CD4-positive, alpha-beta T cell treated with Interleukin-17A for 1 hour (primary cell): ENCODE measurements around the gene CMKLR1.
A peak's percentile ranks its signal among the peaks of the same experiment; 100 is the strongest.

Source experiments
- DNase-seq: peaks from one replicate; pipeline ENCODE4 v3.0.0-alpha.2; 2020

The CMKLR1 gene

DNA sequence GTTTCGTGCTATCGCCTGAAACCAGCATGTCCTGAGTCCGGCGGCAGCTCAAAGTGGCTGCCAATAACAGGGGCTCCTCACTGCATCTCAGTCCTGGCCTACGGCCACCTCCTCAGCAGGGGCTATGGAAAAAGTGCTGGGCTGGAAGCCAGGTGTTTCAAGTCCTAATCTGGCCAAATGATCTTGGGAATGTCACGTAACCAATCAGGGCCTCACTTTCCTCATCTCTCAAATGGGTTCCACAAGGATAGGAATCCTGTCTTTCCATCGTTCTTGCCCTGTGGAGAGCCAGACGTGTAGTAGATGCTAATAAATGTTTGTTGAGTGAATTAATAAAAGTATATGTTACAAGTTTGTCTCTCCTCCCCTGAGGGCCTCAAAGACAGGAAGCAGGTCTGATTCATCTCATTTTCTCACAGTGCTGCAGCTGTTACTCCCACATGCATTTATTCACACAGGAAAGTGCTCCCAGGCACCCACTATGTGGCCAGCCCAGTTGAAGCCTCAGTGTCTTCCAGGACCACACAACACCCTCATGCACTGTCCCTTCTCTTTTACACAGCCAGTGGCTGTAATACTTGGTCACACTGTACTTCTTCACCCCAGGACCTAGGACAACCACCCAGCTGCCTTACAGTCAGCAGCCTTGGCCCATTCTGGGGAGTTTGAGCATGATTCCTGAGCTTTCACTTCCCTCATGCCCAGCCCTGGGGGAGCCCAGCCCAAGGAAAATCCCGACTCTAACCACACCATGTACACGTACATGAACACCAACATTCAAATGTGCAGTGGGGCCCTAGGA, 5.0 kb downstream of the CMKLR1 start:
- DNase-seq: peak; percentile 27

DNA sequence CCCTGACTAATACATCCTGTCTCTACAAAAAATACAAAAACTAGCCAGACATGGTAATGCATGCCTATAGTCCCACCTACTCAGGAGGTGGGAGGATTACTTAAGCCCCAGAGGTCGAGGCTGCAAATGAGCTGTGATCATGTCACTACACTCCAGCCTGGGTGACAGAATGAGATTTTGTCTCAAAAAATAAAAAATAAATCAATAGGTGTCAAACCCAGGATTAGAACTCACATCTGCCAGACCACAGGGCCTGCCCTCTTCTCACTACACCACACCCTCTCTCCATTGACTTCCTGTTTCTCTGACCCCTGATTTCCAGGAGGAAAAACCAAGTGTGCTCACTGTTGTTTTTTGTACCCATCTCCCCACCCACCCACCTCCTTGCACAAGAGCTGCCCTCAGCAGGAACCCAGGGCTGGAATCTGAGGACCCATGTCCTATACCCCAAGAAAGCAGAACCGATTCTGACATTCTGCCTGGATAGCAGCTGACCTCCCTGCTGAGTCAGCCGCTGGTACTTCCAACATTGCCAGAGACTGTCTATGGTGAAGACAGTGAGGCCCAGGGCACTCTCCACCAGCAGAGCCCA, 6.2 kb downstream of the CMKLR1 start:
- DNase-seq: peak; percentile 45

DNA sequence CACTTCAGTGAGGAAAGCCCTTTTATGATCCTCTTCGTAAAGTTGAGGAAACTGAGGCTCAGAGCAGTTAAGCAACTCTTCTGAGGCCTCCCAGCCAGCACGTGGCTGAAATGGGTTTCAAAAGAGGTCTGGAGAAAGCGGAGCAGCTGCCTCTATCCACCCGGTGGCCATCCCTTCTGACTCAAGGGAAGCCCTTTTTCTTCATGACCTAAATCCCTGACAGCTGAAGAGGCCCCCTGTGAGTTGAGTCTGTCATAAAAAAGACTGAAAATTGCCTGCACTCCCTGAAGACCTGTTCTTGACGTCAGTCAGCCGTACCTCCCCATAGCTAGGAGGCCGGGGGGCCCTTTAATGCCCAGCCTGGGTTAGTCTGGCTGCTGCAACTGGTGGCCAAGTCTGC, 10.7 kb downstream of the CMKLR1 start:
- no peak for DNase-seq

DNA sequence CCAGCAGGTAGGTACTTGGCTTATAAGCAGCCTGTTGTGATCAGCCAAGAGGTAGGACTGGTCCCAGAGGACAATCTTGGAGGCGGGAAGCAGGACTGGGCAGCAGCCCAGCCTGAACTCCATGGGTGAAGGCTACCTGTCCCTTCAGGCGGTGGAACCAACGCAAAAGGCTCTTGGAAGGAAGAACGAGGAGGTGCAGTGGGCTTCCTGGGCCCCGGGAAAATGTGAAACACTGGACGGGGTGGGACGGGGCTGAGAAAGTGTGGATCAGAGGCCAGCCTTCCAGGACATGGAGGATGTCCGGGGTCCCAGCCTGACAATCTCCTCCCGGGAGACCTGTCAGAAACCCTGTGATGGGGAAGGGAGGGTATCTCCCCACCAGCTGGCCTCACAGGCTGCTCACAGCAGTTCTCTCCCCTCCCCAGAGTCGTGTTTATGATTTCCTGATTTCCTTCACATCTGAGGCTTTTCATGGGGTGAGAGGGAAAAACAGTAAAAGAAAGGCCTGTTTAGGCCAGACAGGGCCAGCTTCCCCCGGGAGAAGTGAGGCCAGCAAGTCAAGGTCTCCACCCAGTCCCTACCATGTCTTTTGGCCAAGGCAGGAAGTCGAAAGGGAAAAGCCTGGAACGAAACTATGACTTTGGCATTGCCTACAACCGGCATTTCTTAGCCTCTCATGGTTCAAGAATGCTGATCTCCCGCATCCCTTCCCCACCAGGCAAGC, 11.3 kb downstream of the CMKLR1 start:
- DNase-seq: no peak

DNA sequence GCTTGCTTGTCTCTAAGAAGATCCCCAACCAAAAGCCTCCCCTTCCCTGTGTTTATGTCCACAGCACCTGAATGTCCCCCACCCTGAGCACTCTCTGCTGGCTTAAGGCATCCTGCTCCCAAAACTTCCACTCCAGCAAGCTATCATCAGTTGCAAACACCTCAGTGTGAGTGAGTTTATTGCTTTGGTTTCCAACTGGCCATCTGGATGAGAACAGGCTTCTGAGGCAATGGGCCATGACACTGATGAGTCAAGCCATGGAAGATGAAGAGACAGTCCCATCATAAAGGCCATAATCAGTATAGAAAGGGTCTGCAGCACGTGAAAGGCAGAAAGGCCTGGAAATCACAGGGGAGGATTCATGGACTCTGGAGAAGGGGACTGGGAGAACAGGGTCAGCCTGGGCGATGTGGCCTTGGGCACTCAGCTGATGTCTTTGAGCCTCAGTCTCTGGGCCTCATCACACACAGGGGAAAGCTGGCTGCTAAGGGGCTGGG, 12.8 kb downstream of the CMKLR1 start:
- no peak for DNase-seq

DNA sequence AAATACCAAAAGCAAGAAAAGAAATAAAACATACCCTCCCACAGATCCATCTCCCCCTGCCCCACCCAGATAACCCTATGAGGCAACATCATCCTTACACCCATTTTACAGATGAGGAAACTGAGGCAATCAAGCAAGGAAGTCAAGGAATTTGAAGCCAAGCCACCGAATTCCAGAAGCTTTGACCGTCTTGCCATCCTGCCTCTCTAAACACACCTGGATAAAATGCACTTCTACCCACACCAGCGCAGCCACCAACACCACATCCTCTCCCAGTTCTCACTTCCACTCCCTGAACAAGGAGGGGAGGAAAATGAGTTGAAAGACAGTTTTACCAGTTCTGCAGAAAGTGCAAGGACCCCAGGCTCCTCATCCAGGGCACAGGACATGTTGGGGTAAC, 13.6 kb downstream of the CMKLR1 start:
- no peak for DNase-seq

DNA sequence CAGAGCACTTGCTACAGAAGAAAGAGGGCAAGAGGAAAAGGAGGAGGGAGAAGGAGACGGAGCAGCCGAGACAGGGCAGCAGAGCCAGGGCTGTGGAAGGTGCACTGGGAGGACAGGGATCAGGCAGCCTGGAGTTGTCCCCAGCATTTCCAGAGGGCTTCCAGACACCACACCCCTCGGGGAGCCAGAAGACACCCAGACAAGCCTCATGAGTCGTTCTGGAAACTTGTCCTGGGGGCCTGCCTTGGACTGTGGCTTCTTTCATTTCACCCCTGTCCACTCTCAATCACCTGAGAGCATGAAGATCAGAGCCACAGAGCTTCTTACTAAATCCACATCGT, 14.1 kb downstream of the CMKLR1 start:
- DNase-seq: no peak

DNA sequence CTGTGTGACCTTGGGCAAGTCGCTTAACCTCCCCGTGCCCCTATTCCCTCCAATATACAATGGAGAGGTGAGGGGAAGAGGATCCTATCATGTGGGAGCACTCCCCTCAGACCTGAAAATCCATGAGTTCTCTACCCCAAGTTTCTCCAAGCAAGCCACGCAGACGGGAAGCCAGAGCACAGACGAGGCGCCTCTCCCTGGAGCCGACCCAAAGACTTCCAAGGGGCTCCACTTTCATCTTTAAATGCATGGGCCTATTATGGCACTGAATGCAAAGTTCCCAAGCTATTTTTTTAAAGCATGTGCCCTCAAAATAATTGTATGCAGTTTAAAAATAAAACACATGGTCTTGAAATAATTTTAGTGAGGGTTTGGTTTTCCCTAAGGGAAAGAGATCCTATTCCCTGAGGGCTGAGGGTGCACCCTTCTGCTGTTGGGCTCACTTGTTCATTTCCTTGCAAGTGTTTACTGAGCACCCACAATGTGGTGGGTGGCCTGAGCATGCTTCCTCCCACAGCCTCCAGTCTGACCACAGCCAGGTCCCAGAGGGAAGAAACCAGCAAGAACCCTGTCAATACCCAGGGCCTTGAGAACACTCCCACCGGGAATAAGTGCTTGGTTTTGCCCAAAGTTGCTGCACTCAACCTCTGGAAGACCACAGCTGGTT, 14.6 kb downstream of the CMKLR1 start:
- no peak for DNase-seq

DNA sequence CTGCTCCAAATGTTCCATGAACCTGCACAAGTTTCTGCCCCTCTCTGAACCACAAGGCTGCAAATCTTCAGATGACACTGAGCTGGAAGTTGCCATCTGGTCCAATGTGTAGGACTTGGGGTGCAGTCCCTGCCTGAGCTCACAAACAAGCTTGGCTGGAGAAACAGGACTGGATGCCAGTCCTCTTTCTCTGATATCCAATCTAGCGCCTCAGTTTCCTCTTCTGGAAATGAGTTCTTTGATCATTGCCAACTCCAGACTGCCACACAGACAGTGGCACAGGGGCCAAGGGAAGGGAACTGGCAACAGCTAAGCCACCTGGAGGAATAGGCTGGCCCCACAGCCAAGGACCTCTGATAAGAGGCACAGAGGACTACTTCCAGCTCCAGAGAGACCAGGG, 15.5 kb downstream of the CMKLR1 start:
- no peak for DNase-seq

DNA sequence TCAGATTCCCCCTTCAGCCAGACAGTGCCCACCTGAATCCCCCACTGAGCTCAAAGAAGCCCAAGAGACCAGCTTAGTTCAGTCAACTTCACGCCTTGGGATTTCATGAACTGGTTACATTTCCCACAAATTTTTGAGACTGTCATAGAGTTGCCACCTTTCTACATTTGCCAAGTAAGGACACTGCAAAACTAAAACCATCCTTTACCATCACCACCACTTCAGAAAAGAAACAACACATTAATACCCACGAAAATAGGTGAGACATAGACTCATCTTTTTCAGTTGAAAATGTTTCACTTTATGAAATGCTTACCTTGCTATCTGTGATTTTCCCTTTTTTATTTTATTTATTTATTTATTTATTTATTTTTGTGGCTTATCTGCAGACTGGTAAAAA, 16.1 kb downstream of the CMKLR1 start:
- DNase-seq: no peak

DNA sequence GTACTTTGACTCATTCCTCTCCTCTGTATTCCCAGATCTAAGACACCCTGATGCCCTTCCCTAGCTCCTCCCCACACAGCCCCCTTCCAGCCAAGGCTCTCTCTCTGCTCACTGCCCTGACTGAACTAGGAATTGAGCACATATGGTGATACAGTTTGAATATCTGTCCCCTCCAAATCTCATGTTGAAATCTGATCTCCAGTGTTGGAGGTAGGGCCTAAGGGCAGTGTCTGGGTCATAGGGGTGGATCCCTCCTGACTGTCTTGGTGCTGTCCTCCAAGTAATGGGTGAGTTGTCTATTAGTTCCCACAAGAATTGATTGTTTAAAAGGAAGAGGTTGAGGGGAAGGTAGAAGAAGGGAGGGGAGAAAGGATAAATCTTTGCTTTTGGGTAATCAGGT, 17.4 kb downstream of the CMKLR1 start:
- DNase-seq: no peak

DNA sequence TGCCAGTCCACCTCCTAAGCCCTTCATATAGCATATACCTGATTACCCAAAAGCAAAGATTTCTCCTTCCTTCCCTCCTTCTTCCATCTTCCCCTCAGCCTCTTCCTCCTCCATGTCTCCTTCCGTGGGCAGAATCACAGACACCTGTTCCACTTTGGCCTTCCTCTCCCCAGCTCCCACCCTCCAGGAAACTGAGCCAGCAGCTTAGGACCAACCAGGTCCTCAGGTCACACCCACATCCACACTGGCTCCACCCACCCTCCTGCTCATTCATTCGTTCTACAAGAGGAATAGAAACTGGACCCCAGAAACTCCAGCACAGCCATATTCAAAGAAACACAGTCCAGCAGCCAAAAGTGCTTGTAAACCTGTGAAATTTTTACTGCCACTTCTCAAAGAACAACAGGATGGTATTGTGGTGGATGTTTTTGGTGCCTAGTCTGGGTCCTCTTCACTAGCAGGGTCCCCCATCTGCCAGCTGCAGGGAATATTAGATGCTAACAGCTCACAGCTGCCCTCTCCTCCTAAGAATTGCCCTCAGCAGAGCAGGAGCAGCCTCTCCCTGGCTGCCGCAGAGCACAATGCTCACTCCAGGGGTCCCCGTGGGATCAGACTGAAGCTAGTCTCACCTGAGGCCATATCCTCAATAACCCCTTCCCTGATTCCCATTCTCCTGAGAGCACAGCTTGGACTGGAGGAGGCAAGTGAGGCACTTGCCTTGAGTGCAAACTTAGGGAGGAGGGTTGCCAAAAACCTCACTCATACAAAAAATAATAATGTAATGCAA, 18.4 kb downstream of the CMKLR1 start:
- no peak for DNase-seq

DNA sequence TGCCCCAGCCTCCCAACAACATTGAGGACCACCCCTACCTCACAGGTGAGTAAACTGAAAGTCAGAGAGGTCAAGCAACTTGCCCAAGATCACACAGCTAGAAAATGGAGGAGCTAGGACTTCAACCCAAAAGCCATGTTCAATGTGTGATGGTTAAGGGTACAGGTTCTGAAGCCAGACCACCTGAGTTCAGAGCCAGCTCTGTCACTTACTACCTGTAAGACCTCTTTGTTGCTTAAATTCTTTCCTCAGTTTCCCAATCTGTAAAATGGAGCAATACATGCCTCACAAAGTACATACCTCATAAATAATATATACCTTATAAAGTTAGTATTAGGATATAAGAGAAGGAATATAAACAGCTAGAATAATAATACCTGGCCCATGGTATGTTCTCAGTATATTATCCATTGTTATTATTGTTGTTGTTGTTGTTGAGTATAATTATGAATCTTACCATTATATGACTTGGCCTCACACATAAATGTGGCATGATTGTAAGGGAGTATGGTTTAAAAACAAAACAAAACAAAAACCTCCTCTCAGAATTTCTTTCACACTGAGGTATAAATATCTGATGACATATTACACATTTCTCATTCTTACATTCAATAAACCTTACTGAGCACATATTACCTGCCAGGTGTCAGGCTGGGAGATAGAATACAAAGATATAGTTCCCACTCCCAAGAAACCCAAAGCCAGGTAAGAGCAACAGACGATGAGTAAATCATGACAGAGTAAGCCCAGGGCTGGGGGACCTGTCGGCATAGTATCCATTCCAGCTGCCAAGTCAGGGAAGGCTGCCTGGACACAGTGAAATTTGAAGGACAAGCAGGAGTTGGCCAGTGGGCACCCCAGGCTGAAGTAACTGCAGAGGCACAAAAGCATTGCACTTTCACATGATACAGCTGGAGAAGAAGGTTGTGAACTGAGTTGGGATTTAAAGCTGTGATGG, 19.6 kb downstream of the CMKLR1 start:
- DNase-seq: no peak

DNA sequence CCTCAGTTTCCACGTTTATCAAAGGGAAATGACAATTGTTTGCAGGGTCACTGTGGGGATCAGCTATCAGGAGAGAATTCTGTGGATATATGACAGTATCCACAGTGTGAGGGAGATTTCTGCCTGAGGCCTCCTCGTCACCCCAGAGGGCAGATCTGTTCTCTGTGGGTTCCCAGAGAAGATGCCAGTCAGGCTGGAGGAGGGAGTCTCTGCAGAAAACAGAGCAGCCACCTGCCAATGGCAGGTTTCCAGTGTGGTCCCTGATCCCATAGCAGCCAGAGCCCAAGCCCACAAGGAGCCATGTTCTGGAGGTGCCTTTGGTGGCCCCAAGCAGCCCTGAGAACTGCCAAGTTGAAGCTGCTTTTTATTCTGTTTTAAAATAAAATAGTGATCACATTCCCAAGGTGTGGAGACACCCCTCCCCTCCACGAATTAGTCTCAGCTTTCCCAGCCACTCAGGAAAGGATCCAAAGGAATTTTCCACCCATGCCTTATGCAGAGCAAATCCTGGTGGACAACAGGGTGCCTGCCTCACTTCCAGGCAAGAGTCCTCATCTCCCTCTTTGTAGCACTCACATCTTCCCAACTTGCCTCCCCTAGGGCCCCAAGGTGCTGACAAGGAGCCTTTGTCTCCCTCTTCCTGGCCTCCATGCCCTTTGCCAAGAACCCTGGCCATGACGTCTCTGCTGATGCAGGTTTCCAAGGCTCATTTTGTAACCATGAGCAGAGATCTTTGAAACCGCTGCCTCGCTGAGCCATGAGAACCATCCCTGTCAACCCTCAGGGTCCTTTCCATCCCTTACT, 20.4 kb downstream of the CMKLR1 start:
- no peak for DNase-seq

DNA sequence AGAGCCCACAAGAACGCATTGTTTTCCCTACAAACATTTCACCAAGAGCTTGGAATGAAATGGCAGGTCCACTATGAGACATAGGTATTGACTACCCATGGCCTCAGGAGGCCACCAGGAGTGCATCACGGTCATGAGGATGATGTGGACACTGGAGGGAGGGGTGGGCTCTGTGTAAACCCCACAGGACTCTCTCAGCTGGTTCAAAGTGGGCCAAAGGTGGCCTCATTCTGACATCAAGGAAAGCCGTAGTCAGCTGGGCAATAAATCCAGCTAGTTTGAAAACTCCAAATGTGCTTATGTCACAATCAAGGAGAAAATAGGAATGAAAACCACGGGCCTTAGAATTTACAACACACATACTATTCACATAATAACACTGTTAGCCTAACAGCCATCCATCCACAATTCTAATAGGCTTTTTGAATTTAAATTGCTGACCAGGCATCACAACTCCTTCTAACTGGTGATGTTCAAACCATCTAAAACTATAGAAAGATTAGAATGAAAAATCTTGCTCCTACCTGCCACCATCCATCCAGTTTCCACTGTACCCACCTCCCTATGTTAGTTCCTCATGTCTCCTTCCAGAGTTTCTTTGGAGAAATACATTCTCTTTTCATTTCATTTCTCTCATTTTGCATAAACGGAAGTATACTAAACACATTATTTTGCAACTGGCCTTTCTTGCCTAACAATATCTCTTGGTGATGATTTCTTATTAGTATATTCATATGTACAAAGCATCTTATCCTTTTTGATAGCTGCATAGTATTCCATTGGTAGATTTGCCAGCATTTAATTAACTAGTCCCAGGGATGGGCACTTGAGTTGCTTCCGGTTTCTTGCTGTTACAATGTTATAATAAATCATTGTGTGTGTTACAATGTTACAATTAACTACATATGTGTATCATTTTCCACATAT, 21.5 kb downstream of the CMKLR1 start:
- DNase-seq: no peak

DNA sequence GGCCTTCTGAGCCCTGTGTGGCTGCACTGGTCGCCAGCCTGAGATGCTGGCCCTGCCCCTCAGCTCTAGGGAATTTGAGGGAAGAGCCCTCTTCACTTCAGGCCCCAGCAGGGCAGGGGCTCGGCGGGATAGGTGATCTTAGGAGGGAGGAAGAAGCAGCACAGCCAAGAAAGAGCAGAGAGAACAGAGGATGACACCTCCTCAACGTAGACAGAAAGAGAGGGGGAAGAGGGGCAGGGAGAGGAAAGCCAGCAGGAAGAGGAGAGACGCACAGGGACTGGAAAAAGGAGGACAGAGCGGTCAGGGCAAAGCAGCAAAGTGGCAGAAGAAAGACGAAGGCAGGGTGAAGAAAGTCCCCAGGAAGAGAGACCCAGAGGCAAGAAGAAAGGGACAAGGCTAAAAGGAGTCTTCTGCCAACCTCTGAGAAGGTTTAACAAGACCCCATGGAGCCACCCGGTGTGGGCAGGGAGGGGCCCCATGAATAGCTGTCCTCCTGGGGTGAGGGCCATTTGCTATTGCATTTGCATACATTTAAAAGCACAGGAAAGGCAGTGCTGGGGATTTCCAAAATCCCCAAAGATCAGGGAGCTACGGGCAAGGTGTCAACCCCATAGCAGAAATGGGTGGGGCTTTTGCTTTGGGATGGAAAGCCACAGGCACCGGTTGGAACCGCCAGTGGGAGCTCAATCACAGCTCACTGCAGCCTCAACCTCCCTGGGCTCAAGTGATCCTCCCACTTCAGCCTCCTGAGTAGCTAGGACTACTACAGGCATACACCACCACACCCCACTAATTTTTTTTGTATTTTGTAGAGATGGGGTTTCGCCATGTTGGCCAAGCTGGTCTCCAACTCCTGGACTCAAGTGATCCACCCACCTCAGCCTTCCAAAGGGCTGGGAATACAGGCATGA, 22.7 kb downstream of the CMKLR1 start:
- no peak for DNase-seq

DNA sequence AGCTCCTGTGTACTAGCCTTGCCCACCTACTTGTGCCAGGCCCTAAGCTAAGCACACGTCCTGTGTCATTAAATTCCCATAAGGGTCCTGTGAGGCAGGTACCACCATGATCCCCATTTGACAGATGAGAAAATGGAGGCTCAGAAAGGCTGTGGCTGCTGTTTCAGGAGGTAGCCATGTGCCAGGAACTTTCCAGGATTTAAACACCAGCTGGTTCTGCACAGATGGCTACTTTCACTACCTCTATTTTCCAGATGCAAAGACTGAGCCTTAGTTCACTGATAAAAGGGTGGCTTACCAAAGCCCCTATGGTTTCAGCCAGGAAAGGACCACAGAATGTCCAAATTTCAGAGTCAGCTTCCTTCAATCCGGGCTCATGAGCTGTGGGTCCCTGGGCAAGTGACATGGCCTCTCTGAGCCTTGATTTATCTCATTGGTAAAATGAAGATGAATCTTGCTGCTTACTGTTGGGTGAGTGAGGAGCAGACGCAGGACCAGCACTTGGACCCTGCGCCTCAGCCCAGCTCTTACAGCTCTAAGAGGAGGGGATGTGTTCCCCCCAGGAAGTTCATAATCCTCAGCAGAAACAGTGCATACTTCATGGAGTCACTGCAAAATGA, 23.5 kb downstream of the CMKLR1 start:
- DNase-seq: no peak
